ENCODE measurements around the gene NLRC3.

Gene NLRC3

GRCh38 chr16:3509470-3509928 is 67.7 kb downstream of the NLRC3 start:
- Histone ChIP-seq H4K20me1 (ENCODE audit: low read depth, low read length) (no peaks in the 10 kb centered on the region), H3F3A (ENCODE audit: insufficient read depth) (no peaks in the 10 kb centered on the region), H3K4me3 (ENCODE audit: insufficient read depth, low read length, poor library complexity, severe bottlenecking) (no peak overlapping the region), H3K9me2 (replicated peaks; ENCODE audit: insufficient read depth, low read length) (no peaks in the 10 kb centered on the region), H3K36me3 (ENCODE audit: low read length) (no peaks in the 10 kb centered on the region), H3K27ac (ENCODE audit: low read depth, low read length) (no peak overlapping the region), H3K4me2 (ENCODE audit: low read depth, low read length, poor library complexity, severe bottlenecking) (no peak overlapping the region), H3K79me2 (ENCODE audit: insufficient read depth, low read length) (no peaks in the 10 kb centered on the region), H3K9me3 (ENCODE audit: insufficient read depth, low read length) (no peaks in the 10 kb centered on the region), H3K9ac (ENCODE audit: low read length) (no peak overlapping the region), H2AFZ (ENCODE audit: low read depth, low read length, severe bottlenecking) (no peak overlapping the region), H3K27me3 (ENCODE audit: low read length) (no peaks in the 10 kb centered on the region)
- no peak for TF ChIP-seq EZH2phosphoT487 (conservative IDR thresholded peaks at IDR 0.05; ENCODE audit: low read length)
- TF ChIP-seq, protein P1, sequence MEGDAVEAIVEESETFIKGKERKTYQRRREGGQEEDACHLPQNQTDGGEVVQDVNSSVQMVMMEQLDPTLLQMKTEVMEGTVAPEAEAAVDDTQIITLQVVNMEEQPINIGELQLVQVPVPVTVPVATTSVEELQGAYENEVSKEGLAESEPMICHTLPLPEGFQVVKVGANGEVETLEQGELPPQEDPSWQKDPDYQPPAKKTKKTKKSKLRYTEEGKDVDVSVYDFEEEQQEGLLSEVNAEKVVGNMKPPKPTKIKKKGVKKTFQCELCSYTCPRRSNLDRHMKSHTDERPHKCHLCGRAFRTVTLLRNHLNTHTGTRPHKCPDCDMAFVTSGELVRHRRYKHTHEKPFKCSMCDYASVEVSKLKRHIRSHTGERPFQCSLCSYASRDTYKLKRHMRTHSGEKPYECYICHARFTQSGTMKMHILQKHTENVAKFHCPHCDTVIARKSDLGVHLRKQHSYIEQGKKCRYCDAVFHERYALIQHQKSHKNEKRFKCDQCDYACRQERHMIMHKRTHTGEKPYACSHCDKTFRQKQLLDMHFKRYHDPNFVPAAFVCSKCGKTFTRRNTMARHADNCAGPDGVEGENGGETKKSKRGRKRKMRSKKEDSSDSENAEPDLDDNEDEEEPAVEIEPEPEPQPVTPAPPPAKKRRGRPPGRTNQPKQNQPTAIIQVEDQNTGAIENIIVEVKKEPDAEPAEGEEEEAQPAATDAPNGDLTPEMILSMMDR (IDR thresholded peaks at IDR 0.05; ENCODE audit: insufficient read depth, low read length, poor library complexity, severe bottlenecking), result no peak

DNA sequence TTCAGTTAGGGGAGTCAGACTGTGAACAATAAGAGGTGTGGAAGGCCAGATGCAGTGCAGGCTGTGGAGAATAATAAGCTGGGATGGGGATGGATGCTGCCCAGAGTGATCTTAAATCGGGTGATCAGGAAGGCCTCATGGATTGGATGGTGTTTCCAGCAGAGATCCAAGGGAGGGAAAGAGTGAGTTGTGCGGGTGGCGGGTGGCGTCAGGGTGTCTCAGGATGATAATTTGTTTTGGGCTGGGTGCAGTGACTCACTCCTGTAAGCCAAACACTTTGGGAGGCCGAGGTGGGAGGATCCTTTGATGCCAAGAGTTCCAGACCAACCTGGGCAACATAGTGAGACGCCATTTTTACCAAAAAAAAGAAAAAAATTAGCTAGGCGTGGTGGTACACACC is 68.5 kb downstream of the NLRC3 start:
- Histone ChIP-seq H2AFZ (ENCODE audit: low read depth, low read length, severe bottlenecking) (no peak overlapping the region), H4K20me1 (ENCODE audit: low read depth, low read length) (no peaks in the 10 kb centered on the region), H3K9ac (ENCODE audit: low read length) (no peak overlapping the region), H3K4me3 (ENCODE audit: insufficient read depth, low read length, poor library complexity, severe bottlenecking) (no peak overlapping the region), H3K27me3 (ENCODE audit: low read length) (no peaks in the 10 kb centered on the region), H3K36me3 (ENCODE audit: low read length) (no peaks in the 10 kb centered on the region), H3K79me2 (ENCODE audit: insufficient read depth, low read length) (no peaks in the 10 kb centered on the region), H3K9me2 (replicated peaks; ENCODE audit: insufficient read depth, low read length) (no peaks in the 10 kb centered on the region), H3F3A (ENCODE audit: insufficient read depth) (no peaks in the 10 kb centered on the region), H3K4me2 (ENCODE audit: low read depth, low read length, poor library complexity, severe bottlenecking) (no peak overlapping the region), H3K9me3 (ENCODE audit: insufficient read depth, low read length) (no peaks in the 10 kb centered on the region), H3K27ac (ENCODE audit: low read depth, low read length) (no peak overlapping the region)
- TF ChIP-seq, protein P1 (IDR thresholded peaks at IDR 0.05; ENCODE audit: insufficient read depth, low read length, poor library complexity, severe bottlenecking), result no peak
- no peak for TF ChIP-seq EZH2phosphoT487 (conservative IDR thresholded peaks at IDR 0.05; ENCODE audit: low read length)

GRCh38 chr16:3503523-3503922 is 73.7 kb downstream of the NLRC3 start:
- Histone ChIP-seq H3K79me2 (ENCODE audit: insufficient read depth, low read length) (no peaks in the 10 kb centered on the region), H3K4me3 (ENCODE audit: insufficient read depth, low read length, poor library complexity, severe bottlenecking) (no peak overlapping the region), H3K9me3 (ENCODE audit: insufficient read depth, low read length) (no peaks in the 10 kb centered on the region), H3F3A (ENCODE audit: insufficient read depth) (0 out of 2 replicates have a peak, but pooled peaks cover 5% of the 10 kb centered on the region), H4K20me1 (ENCODE audit: low read depth, low read length) (no peaks in the 10 kb centered on the region), H2AFZ (ENCODE audit: low read depth, low read length, severe bottlenecking) (no peak overlapping the region), H3K27me3 (ENCODE audit: low read length) (no peaks in the 10 kb centered on the region), H3K27ac (ENCODE audit: low read depth, low read length) (no peak overlapping the region), H3K9me2 (replicated peaks; ENCODE audit: insufficient read depth, low read length) (no peaks in the 10 kb centered on the region), H3K9ac (ENCODE audit: low read length) (no peak overlapping the region), H3K4me2 (ENCODE audit: low read depth, low read length, poor library complexity, severe bottlenecking) (no peak overlapping the region), H3K36me3 (ENCODE audit: low read length) (no peaks in the 10 kb centered on the region)
- TF ChIP-seq, protein P1 (IDR thresholded peaks at IDR 0.05; ENCODE audit: insufficient read depth, low read length, poor library complexity, severe bottlenecking), result no peak
- TF ChIP-seq EZH2phosphoT487 (conservative IDR thresholded peaks at IDR 0.05; ENCODE audit: low read length), result no peak
